HG02938 (cell line): Measurements from ENCODE around the gene ADI1.
"Not testable (repeated sequence)": the region's sequence is repeated elsewhere in the genome, so short reads cannot be mapped to it uniquely, and the experiment has no call there.

ENCODE experiments used
- ATAC-seq: cut with Tn5 transposase; IDR thresholded peaks from one replicate; pipeline ENCODE4 v1.9.1; 2021; ENCODE audit warnings: mild to moderate bottlenecking, moderate library complexity; ENCODE audit not compliant: unreplicated experiment

The ADI1 gene

GRCh38 chr2:3494984-3495666 is 24.2 kb downstream of the ADI1 start:
- ATAC-seq = no peak

- no peak for ATAC-seq
Observed at GRCh38 chr2:3493615-3494007, 25.7 kb downstream of the ADI1 start.

- no peak for ATAC-seq
Observed at GRCh38 chr2:3492951-3493614, 26.2 kb downstream of the ADI1 start.

- not testable (repeated sequence) for ATAC-seq
Observed at GRCh38 chr2:3492475-3492787, 26.9 kb downstream of the ADI1 start.

- ATAC-seq = no peak
Observed at GRCh38 chr2:3491716-3492474, 27.4 kb downstream of the ADI1 start.

GRCh38 chr2:3491306-3491705 is 28.0 kb downstream of the ADI1 start:
- ATAC-seq = no peak

GRCh38 chr2:3490191-3491170 is 28.9 kb downstream of the ADI1 start:
- ATAC-seq = no peak

GRCh38 chr2:3489764-3490115 is 29.6 kb downstream of the ADI1 start:
- no peak for ATAC-seq

- no peak for ATAC-seq
Observed at GRCh38 chr2:3488855-3489763, 30.2 kb downstream of the ADI1 start.

- no peak for ATAC-seq
Observed at GRCh38 chr2:3488061-3488531, 31.2 kb downstream of the ADI1 start.

- no peak for ATAC-seq
Observed at GRCh38 chr2:3487432-3487831, 31.9 kb downstream of the ADI1 start.

GRCh38 chr2:3487028-3487425 is 32.3 kb downstream of the ADI1 start:
- ATAC-seq = no peak

GRCh38 chr2:3486047-3487027 is 33.0 kb downstream of the ADI1 start:
- ATAC-seq = no peak

- ATAC-seq = no peak
Observed at GRCh38 chr2:3485166-3485565, 34.2 kb downstream of the ADI1 start.

- no peak for ATAC-seq
Observed at GRCh38 chr2:3483986-3484960, 35.1 kb downstream of the ADI1 start.

GRCh38 chr2:3483227-3483985 is 35.9 kb downstream of the ADI1 start:
- ATAC-seq = peak; percentile 61

GRCh38 chr2:3482363-3482821 is 36.9 kb downstream of the ADI1 start:
- ATAC-seq = no peak
